GM19328 (cell line): Measurements from ENCODE around the gene DACT2.
"Not testable (repeated sequence)": the region's sequence is repeated elsewhere in the genome, so short reads cannot be mapped to it uniquely, and the experiment has no call there.

Experiments used
- ATAC-seq: cut with Tn5 transposase; IDR thresholded peaks from one replicate; pipeline ENCODE4 v1.9.1; 2021; ENCODE audit warnings: mild to moderate bottlenecking, moderate library complexity; ENCODE audit not compliant: unreplicated experiment

DACT2 gene

DNA sequence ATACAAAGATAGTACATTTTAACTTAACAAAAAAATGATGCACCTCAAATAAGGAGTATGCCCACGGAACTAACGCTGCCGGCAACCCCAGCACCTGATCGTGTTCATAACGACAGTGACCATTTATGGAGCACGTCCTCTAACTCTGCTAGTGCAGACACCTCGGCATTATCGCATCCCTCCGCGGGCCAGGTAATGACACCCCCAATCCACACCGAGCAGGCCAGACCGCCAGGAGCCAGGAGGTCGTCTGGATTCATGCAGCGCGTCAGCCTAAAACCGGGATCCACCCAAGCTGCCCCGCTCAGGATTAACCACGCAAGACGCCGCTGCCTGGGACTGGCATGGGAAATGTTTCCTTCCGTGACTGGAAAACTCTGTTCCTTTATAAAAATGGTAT is 34.1 kb downstream of the DACT2 start:
- ATAC-seq, result no peak

DNA sequence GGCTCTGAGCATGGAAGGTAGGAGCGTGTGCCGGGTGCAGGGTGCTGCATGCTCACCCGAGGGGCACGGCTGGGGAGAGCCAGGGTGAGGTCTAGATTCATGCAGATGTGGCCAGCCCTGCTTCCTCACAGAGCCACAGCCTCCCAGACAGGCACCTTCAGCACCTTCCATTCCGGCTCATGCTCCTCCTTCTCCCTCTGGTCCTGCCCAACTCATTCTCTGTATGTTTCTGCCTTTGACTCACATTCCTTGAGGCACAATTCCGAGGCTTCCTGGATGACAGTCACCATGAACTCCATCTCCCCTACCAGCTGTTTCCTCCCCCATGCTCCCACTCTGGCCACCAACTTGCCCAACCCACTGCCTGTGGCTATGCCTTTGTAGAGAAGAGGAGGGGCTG is 35.4 kb downstream of the DACT2 start:
- ATAC-seq, result no peak

DNA sequence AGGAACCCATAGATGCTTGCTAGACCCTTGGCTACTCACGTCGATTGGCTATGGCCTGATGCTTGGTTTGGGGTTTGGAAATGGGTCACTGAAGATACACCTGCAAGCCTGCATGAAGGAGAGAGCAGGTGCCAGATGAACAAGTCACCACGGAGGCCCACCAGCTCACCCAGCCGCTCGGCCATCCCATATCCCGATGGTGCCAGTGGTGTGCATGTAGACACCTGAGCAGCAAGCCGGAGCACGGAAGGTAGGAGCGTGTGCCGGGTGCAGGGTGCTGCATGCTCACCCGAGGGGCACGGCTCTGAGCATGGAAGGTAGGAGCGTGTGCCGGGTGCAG is 35.9 kb downstream of the DACT2 start:
- no peak for ATAC-seq

DNA sequence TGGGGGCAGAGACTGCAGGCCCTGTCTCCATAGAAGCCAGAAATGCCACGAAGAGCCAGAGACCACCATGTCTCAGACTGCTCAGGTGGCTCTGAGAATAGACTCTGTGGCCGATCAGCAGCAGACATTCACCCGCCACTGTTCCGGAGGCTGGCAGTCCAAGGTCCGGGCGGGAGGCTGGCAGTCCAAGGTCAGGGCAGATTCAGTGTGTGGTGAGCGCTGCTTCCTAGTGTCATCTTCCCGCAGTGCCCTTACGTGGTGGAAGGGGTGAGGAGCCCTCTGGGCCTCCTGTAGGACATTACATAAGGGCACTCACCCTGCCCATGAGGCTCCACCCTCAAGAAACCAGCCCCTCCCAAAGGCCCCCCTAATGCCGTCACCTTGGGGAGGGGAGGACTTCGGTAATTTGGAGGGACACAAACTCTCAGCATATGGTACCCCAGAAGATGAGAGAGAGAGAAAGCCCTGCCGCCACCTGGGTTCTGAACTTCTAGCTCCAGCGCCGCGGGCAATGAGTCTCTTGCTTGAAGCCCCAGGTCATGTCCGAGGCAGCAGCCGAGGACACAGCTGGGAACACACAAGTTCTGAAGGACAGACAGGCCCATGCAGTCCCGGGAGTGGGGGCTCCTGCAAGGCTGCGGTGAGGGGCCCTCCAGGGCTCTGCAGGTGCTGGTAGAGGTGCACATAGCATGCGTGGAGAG is 36.4 kb downstream of the DACT2 start:
- no peak for ATAC-seq

DNA sequence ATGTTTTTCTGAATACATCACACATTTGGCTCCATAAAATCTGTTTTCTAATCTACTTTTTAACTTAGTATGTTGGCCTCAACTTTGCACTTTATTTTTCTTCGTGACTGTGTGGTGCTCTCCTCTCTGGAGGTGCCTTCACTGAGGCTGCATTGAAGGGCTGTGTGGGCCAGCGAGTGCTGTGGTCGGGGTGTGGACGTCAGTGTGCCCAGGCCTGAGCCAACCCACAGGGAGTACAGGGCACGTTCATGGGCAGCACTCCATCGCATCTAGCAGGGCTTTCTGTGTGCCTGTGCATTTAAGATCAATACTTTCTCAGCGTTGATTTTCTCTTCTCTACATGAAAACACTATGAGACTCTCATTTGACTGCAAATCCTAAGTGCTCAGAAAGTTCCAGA is 37.8 kb downstream of the DACT2 start:
- no peak for ATAC-seq

DNA sequence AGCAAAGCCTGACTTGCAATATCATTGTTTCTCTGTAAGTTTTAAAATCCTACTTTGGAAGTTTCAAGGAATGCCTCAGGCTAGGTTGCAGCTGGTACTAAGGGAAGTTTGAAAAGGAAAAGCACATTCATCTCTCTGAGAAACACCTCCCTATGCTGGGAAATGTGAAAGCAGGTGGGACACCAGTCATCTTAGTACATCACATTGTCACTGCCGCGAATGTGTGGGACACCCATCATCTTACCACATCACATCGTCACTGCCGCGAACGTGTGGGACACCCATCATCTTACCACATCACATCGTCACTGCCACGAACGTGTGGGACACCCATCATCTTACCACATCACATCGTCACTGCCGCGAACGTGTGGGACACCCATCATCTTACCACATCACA is 38.3 kb downstream of the DACT2 start:
- ATAC-seq, result not testable (repeated sequence)

DNA sequence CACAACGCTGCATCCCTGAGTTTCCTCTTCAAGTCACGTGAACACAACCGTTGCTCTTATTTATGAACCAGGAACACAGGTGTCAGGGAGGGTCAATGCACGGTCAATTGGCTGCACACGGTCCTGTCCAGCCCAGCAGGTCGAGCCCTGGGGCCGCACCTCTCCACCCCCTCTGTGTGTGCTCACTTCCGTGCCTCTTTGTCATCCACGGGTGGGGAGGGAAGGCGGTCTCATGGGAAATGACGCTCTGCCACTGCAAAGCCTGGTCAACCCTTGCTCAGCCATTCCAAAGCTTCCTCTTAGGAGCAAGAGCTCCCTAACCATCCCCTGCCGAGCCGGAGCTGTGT is 38.7 kb downstream of the DACT2 start:
- ATAC-seq, result no peak

DNA sequence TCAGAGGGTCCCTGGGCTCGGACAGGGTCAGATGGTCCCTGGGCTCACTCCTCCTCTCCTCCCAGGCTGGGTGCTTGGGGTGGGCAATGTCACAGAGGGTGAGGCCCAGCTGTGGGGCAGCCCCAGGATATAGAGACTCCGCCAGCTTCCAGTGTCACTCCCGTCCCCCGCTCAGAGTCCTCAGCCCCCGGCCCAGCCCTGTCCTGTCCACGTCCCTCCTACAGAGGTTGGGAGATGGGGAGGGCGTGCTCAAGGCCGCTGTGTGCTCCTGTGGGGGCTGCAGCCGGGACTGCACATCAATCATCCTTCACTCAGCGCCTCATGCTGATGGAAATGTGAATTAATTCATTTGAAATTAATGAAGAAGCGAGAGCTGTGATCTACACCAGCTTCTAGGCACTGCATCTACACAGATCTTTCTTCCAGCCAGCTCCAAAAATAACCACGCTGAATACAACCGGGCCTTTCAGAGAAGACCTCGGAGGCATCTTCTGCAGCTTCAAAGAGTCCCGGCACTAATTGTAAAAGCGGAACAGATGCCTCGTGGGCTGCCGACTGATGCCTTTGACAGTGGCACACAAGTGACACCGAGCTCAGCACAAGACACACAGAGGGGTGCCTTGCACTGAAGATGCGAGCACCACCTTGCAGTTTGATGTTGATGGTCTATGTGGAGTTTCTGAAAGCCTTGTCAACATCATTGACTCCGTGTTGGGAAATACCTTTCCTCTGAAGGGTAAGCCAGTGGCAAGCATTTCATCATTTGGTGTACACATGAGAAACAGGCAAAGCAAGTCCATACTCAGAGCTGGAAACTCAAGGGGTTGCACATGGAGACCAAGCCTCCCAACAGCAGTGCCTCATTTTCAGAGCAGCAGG is 39.3 kb downstream of the DACT2 start:
- ATAC-seq, result no peak

DNA sequence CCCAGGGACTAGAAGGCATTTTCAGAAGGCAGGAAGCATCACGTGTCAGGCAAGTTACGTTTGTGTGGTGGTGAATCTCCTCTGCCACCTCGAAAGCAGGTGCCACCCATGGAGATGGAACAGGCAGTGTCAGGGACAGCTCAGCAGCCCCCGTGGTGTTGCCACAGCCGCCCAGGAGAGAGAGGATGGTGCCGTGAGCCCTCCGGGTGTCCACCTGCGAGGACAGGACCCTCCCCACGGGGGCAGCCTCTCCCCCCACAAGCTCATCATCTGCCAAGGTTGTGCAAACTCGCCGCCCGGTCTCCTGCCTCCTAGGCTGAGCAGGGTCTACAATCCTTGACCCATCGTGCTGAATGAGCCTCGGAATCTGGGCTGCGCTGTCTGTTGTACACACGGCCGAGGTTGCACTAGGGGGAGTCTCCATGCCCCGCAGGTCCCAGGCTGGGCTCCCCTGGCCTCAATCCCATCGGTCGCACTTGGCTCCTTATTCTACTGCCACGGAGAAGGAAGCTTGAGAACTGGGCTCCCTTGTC is 40.1 kb downstream of the DACT2 start:
- no peak for ATAC-seq

DNA sequence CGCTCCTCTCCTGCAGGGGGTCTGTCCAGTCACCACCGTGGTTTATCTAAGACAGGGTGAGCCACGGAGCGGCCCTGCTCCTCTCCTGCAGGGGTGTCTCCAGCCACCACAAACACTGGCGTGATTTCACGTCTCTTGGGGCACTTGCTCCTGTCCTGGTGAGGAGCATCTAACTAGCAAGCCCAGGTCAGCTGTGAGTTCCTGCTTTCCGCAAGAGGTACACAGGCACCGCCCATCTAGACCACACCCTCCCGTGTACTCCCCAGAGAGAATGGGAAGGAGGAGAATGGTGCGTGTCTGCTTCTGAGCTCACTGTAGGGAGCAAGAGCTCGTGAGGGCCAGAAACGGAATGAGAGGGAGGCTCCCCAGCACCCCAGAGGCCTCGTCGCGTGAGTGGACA is 40.7 kb downstream of the DACT2 start:
- ATAC-seq, result no peak

DNA sequence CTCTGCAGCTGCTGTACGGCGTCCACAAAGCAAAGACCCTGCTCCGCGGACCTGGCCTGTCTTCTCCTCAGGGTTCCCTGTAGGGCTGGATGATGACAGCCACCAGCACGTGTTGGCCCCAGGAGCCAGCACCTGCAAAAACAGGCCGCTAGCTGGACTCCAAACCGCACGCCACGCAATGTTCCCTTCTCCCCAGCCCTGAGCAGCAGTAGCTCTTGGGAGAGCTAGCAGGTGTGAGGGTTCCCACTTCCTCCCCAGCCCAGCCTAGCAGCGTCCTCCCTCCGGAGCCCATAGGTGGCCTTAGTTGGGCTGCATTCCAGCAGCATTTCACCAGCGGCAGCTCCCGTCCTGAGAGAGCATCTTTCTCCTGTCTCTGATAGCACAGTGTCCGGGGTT is 42.3 kb downstream of the DACT2 start:
- ATAC-seq, result no peak

DNA sequence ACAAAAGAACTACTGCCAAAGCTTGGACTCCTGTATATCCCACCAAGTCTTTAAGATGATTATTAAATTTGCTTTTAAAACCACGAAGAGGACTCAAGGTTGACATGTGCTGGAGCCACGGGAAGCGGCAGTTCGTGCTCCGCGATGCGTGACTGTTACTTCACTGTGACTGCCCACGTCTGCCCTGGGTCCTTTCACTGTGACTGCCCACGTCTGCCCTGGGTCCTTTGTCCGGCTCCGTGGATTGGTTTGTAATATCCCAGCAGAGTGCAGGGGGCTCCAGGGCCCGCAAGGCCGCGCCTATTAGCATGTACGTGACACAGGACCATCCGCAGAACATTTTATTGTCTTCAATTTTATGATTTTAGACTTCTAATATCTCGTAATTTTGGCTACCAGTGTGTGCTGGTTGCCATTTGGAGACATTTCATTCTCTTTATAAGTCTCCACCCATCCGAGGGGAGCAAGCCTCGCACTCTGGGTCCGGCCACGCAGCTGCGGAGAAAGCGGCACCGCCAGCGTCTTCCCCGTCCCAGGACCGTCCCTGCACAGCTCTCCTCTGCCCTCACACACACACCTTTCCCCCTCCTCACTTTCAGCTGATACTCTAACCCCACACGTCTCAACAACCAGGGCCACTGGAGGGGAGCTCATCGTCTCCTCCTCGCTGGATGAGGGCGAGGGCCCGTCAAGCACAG is 42.9 kb downstream of the DACT2 start:
- no peak for ATAC-seq

DNA sequence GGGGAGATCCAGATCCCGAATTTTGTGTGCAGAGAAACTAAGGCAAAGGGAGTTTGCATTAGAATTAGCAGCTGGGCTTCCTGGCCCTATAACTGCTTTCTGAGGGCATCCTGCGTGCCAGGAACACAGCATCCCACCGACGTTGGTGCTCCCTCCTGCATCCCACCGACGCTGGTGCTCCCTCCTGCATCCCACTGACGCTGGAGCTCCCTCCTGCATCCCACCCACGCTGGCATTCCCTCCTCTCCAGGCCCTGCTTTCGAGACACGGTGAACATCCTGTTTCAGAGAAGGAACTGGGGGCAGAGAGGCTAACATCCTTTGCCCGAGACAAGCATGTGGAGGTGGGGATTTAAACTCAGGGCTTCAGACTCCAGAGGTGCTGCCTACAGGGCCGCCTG is 44.4 kb downstream of the DACT2 start:
- no peak for ATAC-seq

DNA sequence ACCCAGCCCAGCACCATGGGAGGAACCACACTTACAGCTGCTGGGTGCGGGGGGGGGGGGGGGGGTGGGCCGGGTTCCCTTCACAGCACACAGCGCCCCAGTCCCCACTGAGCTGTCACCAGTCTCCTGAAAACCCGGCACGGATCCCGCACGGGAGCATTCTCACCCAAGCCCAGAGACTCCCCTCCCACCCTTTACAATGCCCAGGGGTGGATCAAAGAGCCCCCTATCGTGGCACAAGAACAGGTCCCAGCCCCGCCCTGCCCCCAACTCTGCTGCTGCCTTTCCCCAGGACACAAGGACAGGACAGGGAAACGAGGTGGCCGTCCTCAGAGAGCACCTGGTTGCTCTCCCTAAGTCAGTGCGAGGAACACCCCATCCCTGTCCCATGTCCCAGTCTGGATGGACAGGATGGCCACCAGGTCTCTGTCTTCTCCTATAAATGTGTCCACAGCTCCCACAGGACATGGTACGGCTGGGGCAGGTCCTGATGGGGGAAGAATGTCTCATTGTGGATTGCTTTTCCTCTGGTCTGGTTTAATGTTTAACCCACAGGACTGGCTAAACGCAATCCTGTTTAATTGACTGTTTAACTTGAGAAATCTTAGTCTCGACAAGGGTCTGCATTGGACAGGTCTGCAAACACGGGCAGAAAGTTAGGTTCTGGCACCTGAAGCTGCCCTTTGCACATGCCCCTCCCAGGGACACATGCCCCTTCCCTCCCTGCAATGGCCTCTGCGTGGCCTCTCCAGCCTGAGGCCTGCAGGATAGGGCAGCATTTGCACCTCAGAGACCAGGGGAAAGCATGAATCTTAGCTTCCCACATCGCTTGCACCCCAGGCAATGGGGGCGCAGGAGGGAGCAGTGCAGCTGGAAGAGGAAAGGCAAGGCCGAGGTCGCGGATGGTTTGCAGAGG is 45.3 kb downstream of the DACT2 start:
- ATAC-seq, result no peak

DNA sequence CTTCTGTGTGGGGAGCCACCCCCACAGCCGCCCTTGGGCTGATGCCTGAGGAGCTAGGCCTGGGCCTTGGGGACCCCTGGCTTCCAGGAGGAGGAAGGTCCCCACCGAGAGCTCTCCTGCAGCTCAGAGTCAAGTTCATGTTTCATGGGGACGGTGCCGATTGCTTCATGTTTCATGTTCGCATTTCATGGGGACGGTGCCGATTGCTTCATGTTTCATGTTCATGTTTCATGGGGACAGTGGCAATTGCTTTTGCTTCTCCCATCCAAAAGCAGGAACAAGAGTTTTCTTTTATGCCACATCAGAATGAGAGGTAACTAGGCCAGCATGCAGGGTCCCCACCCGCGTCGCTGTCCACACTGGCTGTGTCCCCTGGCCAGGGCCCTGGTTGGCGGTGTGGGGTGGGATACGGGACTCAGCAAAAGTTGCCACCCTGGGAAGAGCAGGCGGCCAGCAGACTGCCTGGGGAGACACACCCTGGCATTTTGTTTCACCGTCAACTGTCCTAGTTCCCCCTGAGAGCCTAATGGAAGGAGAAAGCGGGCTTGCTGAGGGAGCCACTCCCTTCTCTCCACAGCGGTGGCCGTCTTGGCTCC is 46.0 kb downstream of the DACT2 start:
- no peak for ATAC-seq

DNA sequence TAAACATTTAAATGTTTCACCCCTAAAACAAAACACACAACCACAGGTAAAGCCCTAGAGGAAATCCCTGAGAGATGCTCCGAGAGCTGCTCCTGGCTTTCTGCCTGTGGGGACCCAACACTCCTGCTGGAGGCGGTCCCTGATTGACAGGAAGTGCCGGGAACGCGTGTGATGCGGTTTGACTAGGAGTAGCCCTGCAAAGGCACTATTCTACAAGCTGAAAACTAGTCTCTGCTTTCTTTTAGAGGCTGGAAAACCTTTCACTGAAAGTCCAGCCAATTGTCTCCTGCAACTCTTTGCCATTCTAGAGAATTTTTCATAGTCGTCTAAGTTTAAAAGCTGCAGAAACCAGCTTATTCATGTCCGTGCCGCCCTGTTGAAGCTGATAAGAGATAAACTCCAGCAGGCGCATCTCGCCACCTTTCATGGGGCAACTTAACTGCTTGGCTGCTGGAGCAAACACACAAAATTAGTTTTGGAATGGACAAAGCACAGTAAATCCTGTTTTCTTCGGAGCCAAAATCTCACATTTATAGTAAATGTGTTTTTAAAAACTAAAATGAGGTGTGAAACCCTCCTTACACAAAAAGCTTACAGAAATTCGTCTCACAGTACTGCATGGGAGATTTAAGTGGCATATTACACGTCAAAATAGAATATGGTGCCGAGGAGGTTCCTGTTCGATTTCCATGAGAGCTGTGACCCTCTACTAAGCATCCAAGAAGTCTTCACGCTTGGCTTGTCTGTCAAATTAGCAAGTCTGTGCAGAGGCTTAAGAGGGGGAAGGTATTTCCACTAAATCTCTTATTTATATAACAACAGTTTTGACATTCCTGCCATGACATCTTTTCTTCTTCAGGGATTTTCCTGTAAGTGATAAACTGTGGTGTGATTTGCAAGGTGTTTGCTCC is 46.9 kb downstream of the DACT2 start:
- ATAC-seq, result no peak

DNA sequence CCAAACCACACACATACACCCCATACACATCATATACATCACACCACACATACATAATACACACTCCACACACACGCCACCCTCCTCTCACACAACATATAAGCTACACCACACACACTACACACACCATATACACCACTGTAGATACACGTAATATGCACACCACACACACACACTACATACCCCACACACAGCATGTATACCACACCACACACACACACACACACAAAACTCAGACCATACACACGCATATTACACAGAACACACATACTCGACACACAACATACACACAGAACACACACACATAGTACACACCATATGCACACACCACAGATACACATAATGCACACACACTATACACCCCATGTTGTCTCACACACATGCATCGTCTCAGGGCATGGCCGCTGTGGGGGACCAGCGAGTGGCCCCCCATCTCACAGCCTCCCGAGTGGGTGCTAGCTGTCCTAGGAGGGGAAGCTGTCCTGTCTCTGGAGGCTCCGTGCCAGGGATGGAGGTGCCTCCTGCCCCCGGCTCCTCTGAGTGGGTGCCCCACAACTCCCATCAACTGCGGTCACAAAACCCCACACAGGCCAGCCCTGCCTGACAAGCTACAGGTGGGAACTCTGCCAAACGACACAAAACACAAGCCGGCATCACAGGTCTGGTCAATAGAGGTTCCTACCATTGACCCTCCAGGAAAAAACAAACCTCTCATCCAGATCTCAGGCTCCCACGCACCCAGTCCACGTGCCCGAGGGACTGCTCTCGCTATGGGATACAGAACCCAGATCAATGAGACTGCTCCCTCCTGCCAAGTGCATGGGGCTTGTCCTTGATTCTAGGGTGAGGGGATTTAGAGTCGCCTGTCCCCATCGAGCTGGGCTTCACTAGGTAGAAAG is 49.1 kb downstream of the DACT2 start:
- ATAC-seq, result no peak
